ENCODE measurements around the gene PRPF40B.
A peak's percentile ranks its signal among the peaks of the same experiment; 100 is the strongest.

Gene PRPF40B

GRCh38 chr12:49636979-49637755, 13.8 kb downstream of the PRPF40B start:
- DNase-seq = peak in 1 of 2 experiments; percentile 65

- no peak for DNase-seq
These were observed 18.5 kb downstream of the PRPF40B start for GRCh38 chr12:49641748-49642369.

GRCh38 chr12:49642370-49642802, 19.0 kb downstream of the PRPF40B start:
- DNase-seq = no peak

GRCh38 chr12:49643135-49643534, 19.8 kb downstream of the PRPF40B start:
- DNase-seq = no peak

GRCh38 chr12:49643961-49644619, 20.7 kb downstream of the PRPF40B start:
- no peak for DNase-seq

GRCh38 chr12:49644620-49644994, 21.2 kb downstream of the PRPF40B start:
- DNase-seq = peak in 1 of 2 experiments; percentile 46

- no peak for DNase-seq
These were observed 22.0 kb downstream of the PRPF40B start for GRCh38 chr12:49645146-49646039.

GRCh38 chr12:49646331-49646830, 23.0 kb downstream of the PRPF40B start:
- DNase-seq = no peak

- no peak for DNase-seq
These were observed 23.7 kb downstream of the PRPF40B start for GRCh38 chr12:49646871-49647654.

- DNase-seq = no peak
These were observed 24.7 kb downstream of the PRPF40B start for GRCh38 chr12:49647827-49648711.

GRCh38 chr12:49648712-49649003, 25.3 kb downstream of the PRPF40B start:
- no peak for DNase-seq

- no peak for DNase-seq
These were observed 26.1 kb downstream of the PRPF40B start for GRCh38 chr12:49649445-49649844.

GRCh38 chr12:49649892-49650291, 26.5 kb downstream of the PRPF40B start:
- DNase-seq = no peak

GRCh38 chr12:49651855-49652254, 28.5 kb downstream of the PRPF40B start:
- DNase-seq = no peak

GRCh38 chr12:49652921-49653520, 29.7 kb downstream of the PRPF40B start:
- DNase-seq = no peak

- DNase-seq = no peak
These were observed 31.4 kb downstream of the PRPF40B start for GRCh38 chr12:49654715-49655114.

GRCh38 chr12:49655595-49656236, 32.4 kb downstream of the PRPF40B start:
- no peak for DNase-seq

GRCh38 chr12:49658276-49658675, 34.9 kb downstream of the PRPF40B start:
- DNase-seq = no peak

- no peak for DNase-seq
These were observed 36.4 kb downstream of the PRPF40B start for GRCh38 chr12:49659753-49660152.

GRCh38 chr12:49661191-49661590, 37.8 kb downstream of the PRPF40B start:
- DNase-seq = no peak
